ENCODE results near the gene APOBEC2.

DNA sequence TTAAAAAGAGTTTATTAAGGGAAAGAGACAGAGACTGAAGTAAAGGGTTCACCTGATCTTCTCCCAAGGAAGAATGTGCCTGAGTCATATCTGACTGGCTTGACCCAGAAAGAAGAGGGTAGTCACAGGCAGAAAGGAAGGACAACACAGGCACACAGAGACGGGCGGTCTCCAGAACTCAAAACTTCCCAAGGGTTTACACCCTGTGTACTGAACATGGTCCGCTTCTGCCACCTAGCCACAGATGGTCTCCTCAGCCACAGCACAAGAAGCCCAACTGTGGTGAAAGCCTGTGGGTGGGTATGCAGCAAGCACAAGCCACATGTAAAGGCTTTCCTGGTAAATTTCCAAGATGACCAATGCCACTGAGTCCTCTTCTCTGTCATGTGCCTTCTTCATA is 31.2 kb upstream of the APOBEC2 start:
- TF ChIP-seq POLR2A (IDR thresholded peaks at IDR 0.05; ENCODE audit: low read length), result no peak
- no peak for TF ChIP-seq SREBF2 (IDR thresholded peaks at IDR 0.05)
- no peak for TF ChIP-seq ELK1 (IDR thresholded peaks at IDR 0.05; ENCODE audit: low read depth, low read length)
- peak; percentile 65 for TF ChIP-seq CTCF (IDR thresholded peaks at IDR 0.05)
- TF ChIP-seq POLR2AphosphoS2 (conservative IDR thresholded peaks at IDR 0.05; ENCODE audit: low read length), result no peak
- no peak for TF ChIP-seq CBX2 (IDR thresholded peaks at IDR 0.05; ENCODE audit: borderline replicate concordance, low read depth)
- no peak for TF ChIP-seq RNF2 (IDR thresholded peaks at IDR 0.05; ENCODE audit: borderline replicate concordance, low read depth)
- TF ChIP-seq USF2 (IDR thresholded peaks at IDR 0.05), result no peak
- TF ChIP-seq BHLHE40 (IDR thresholded peaks at IDR 0.05; ENCODE audit: low read depth, low read length), result no peak
- no peak for TF ChIP-seq EP300 (IDR thresholded peaks at IDR 0.05)
- TF ChIP-seq HDAC2 (IDR thresholded peaks at IDR 0.05), result no peak
- TF ChIP-seq, protein P1, sequence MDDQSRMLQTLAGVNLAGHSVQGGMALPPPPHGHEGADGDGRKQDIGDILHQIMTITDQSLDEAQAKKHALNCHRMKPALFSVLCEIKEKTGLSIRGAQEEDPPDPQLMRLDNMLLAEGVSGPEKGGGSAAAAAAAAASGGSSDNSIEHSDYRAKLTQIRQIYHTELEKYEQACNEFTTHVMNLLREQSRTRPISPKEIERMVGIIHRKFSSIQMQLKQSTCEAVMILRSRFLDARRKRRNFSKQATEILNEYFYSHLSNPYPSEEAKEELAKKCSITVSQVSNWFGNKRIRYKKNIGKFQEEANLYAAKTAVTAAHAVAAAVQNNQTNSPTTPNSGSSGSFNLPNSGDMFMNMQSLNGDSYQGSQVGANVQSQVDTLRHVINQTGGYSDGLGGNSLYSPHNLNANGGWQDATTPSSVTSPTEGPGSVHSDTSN (IDR thresholded peaks at IDR 0.05), result no peak
- no peak for TF ChIP-seq RCOR1 (IDR thresholded peaks at IDR 0.05; ENCODE audit: low read depth, low read length)
